ENCODE data around the gene SCNN1A. TPM values are rescaled to one million over a fixed set of nuclear protein-coding genes. Genes with fewer than 3 reads are reported as not detected.
"Not testable (repeated sequence)": the region's sequence is repeated elsewhere in the genome, so short reads cannot be mapped to it uniquely, and the experiment has no call there.

SCNN1A gene
- total and polyA plus RNA-seq, 2 donors (not counting 1 experiment from before 2014, with no cell fraction given), result under 0.01 to 0.05 TPM

DNA sequence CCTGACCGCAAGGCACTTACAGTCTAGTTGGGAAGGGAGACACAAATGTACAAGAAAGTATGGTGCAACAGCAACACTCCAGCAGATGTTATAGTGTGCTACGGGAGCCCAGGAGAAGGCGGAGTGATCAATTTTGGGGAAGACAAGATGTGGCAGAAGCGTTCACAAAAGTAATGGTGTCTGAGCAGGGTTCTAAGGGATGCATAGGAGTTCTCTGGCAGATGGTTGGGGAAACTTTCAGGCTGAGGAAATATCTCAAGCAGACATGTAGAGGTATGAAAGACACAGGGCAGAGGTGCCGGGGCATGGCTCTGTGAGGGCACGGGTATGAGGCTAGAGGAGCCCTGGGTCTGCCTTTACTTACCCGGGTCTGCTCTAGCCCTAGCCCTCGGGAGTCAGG is 28.4 kb downstream of the SCNN1A start:
- H3K4me2 ChIP-seq (ENCODE audit: extremely low read depth, insufficient read depth, low read length), result no peak overlapping the region
- DNase-seq (ENCODE audit: low read depth in 2 of 2), result no peak
- H3K27me3 ChIP-seq (ENCODE audit: control insufficient read depth, insufficient read depth, low read length), result no peaks in the 10 kb centered on the region
- H3K9me3 ChIP-seq (ENCODE audit: control insufficient read depth, insufficient read depth, low read depth, low read length), result no peaks in the 10 kb centered on the region
- TF ChIP-seq EZH2 (IDR thresholded peaks at IDR 0.05; ENCODE audit: low read length, missing control alignments), result no peak
- TF ChIP-seq, protein P1, sequence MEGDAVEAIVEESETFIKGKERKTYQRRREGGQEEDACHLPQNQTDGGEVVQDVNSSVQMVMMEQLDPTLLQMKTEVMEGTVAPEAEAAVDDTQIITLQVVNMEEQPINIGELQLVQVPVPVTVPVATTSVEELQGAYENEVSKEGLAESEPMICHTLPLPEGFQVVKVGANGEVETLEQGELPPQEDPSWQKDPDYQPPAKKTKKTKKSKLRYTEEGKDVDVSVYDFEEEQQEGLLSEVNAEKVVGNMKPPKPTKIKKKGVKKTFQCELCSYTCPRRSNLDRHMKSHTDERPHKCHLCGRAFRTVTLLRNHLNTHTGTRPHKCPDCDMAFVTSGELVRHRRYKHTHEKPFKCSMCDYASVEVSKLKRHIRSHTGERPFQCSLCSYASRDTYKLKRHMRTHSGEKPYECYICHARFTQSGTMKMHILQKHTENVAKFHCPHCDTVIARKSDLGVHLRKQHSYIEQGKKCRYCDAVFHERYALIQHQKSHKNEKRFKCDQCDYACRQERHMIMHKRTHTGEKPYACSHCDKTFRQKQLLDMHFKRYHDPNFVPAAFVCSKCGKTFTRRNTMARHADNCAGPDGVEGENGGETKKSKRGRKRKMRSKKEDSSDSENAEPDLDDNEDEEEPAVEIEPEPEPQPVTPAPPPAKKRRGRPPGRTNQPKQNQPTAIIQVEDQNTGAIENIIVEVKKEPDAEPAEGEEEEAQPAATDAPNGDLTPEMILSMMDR (conservative IDR thresholded peaks at IDR 0.05 in 1 of 2, IDR thresholded peaks at IDR 0.05 in 1 of 2; ENCODE audit: low read depth in 1 of 2, low read length in 2 of 2), result no peak
- no peaks in the 10 kb centered on the region for H4K20me1 ChIP-seq (ENCODE audit: control insufficient read depth, extremely low read depth, insufficient read depth, low read length)
- H3K79me2 ChIP-seq (ENCODE audit: control insufficient read depth, insufficient read depth, low read length), result peaks cover 1% of the 10 kb centered on the region
- no peak overlapping the region for H2AFZ ChIP-seq (ENCODE audit: low read length)
- H3K36me3 ChIP-seq (ENCODE audit: control insufficient read depth, insufficient read depth, low read length), result no peaks in the 10 kb centered on the region
- H3K9ac ChIP-seq (ENCODE audit: insufficient read depth, low read length), result no peak overlapping the region
- H3K27ac ChIP-seq (ENCODE audit: insufficient read depth, low read length), result no peak overlapping the region
- H3K4me3 ChIP-seq (replicated peaks in 1 of 4; ENCODE audit: control extremely low read depth in 1 of 4, insufficient read depth in 1 of 4, low read depth in 3 of 4, low read length in 4 of 4), result no peak overlapping the region
- H3K4me1 ChIP-seq (ENCODE audit: control insufficient read depth, extremely low read depth, insufficient read depth, low read length), result peaks cover 24% of the 10 kb centered on the region

DNA sequence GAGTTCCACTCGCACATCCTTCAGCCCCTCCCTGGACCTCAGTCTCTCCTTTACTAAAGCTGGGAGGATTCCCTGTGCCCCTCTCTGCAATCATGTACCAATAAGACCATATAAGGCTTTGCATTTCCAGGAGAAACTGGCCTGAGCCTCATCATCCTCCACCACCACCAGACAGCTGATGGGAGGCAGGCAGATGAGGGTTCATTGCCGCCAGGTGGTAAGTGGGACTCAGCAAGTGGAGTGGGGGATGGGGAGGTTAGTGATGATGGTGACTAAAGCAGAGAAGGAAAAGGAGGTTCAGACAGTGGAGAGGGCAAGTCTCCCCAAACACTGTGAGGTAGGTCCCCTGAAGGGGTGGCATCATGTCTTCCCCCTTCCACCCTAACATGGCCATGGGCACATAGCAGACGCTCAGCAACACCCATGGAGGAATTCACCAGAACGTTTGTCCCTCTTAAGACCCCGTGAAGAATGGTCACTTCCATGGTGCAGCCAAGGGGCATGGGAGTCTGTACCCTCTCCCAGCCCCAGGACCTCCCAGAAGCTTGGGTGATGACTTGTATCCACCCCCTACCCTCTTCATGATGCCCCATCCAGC is 29.0 kb downstream of the SCNN1A start:
- TF ChIP-seq, protein P1 (conservative IDR thresholded peaks at IDR 0.05 in 1 of 2, IDR thresholded peaks at IDR 0.05 in 1 of 2; ENCODE audit: low read depth in 1 of 2, low read length in 2 of 2), result no peak
- no peak for TF ChIP-seq EZH2 (IDR thresholded peaks at IDR 0.05; ENCODE audit: low read length, missing control alignments)
- Histone ChIP-seq H3K4me3 (replicated peaks in 1 of 4; ENCODE audit: control extremely low read depth in 1 of 4, insufficient read depth in 1 of 4, low read depth in 3 of 4, low read length in 4 of 4) (no peak overlapping the region), H3K27ac (ENCODE audit: insufficient read depth, low read length) (no peak overlapping the region), H3K9ac (ENCODE audit: insufficient read depth, low read length) (no peak overlapping the region), H3K4me1 (ENCODE audit: control insufficient read depth, extremely low read depth, insufficient read depth, low read length) (peaks cover 24% of the 10 kb centered on the region), H3K27me3 (ENCODE audit: control insufficient read depth, insufficient read depth, low read length) (no peaks in the 10 kb centered on the region), H3K9me3 (ENCODE audit: control insufficient read depth, insufficient read depth, low read depth, low read length) (no peaks in the 10 kb centered on the region), H3K79me2 (ENCODE audit: control insufficient read depth, insufficient read depth, low read length) (peaks cover 7% of the 10 kb centered on the region), H4K20me1 (ENCODE audit: control insufficient read depth, extremely low read depth, insufficient read depth, low read length) (no peaks in the 10 kb centered on the region), H3K4me2 (ENCODE audit: extremely low read depth, insufficient read depth, low read length) (no peak overlapping the region), H3K36me3 (ENCODE audit: control insufficient read depth, insufficient read depth, low read length) (no peaks in the 10 kb centered on the region), H2AFZ (ENCODE audit: low read length) (no peak overlapping the region)
- no peak for DNase-seq (ENCODE audit: low read depth in 2 of 2)

DNA sequence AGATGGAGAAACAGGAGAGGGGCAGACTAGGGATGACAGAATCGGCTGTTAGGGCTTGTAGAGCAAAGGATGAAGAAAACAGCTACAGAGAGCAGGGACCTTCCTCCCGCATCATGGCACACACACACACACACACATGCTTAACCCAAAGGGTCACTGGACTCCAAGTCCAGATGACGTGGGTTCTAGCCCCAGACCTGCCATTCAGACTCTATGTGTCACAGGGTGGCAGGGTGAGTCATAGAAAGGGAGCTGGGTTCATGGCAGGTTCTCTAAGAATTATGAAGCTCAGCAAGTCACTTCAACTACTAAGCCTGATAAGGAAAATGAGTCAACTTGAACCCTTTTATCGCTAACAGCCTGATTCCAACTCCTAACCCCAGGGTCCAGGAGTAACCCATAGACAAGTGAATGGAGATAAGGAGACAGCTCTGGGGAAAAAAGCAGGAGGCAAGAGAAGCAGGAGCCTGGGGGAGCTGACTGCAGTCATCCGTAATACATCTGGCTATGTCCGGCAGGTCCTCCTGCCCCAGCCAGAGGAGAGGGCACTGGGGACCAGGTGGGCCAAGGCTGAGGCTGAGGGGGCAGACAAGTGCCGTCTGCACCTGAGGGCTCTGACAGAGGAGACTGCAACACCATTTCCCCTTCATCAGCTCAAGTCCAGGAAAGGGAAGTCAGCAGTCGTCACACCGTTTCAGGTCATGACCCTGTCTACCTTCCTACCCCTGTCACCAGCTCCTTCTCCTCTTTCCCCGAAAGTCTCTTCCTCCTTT is 29.9 kb downstream of the SCNN1A start:
- H3K4me3 ChIP-seq (replicated peaks in 1 of 4; ENCODE audit: control extremely low read depth in 1 of 4, insufficient read depth in 1 of 4, low read depth in 3 of 4, low read length in 4 of 4), result no peak overlapping the region
- peak; percentile 98 to 99 for DNase-seq (ENCODE audit: low read depth in 2 of 2)
- H2AFZ ChIP-seq (ENCODE audit: low read length), result no peak overlapping the region
- H3K79me2 ChIP-seq (ENCODE audit: control insufficient read depth, insufficient read depth, low read length), result peaks cover 15% of the 10 kb centered on the region
- peaks cover 24% of the 10 kb centered on the region for H3K4me1 ChIP-seq (ENCODE audit: control insufficient read depth, extremely low read depth, insufficient read depth, low read length)
- H3K36me3 ChIP-seq (ENCODE audit: control insufficient read depth, insufficient read depth, low read length), result no peaks in the 10 kb centered on the region
- no peak overlapping the region for H3K4me2 ChIP-seq (ENCODE audit: extremely low read depth, insufficient read depth, low read length)
- no peaks in the 10 kb centered on the region for H4K20me1 ChIP-seq (ENCODE audit: control insufficient read depth, extremely low read depth, insufficient read depth, low read length)
- no peaks in the 10 kb centered on the region for H3K27me3 ChIP-seq (ENCODE audit: control insufficient read depth, insufficient read depth, low read length)
- H3K9me3 ChIP-seq (ENCODE audit: control insufficient read depth, insufficient read depth, low read depth, low read length), result no peaks in the 10 kb centered on the region
- peak overlapping the region; percentile 30 for H3K27ac ChIP-seq (ENCODE audit: insufficient read depth, low read length)
- no peak for TF ChIP-seq EZH2 (IDR thresholded peaks at IDR 0.05; ENCODE audit: low read length, missing control alignments)
- no peak overlapping the region for H3K9ac ChIP-seq (ENCODE audit: insufficient read depth, low read length)

DNA sequence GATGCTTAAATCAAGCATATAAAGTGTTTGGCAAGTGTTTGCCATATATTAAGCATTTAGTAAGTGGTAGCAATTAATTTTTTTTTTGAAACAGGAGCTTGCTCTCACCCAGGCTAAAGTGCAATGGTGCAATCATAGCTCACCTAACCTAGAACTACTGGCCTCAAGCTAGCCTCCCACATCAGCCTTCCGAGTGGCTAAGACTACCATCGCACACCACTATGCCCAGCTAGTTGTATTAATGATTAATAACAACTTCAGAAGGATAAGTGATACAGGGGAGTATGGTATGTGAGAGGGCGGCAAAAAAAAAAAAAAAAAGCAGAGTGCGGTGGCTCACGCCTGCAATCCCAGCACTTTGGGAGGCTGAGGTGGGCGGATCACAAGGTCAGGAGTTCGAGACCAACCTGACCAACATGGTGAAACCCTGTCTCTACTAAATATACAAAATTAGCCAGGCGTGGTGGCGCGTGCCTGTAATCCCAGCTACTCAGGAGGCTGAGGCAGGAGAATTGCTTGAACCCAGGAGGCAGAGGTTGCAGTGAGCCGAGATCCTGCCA is 31.2 kb downstream of the SCNN1A start:
- DNase-seq (ENCODE audit: low read depth in 2 of 2); H3K27ac ChIP-seq (ENCODE audit: insufficient read depth, low read length); H3K4me2 ChIP-seq (ENCODE audit: extremely low read depth, insufficient read depth, low read length); H3K4me3 ChIP-seq (replicated peaks in 1 of 4; ENCODE audit: control extremely low read depth in 1 of 4, insufficient read depth in 1 of 4, low read depth in 3 of 4, low read length in 4 of 4); H3K9me3 ChIP-seq (ENCODE audit: control insufficient read depth, insufficient read depth, low read depth, low read length); H2AFZ ChIP-seq (ENCODE audit: low read length); H3K27me3 ChIP-seq (ENCODE audit: control insufficient read depth, insufficient read depth, low read length); H4K20me1 ChIP-seq (ENCODE audit: control insufficient read depth, extremely low read depth, insufficient read depth, low read length); H3K36me3 ChIP-seq (ENCODE audit: control insufficient read depth, insufficient read depth, low read length); H3K9ac ChIP-seq (ENCODE audit: insufficient read depth, low read length): not testable (repeated sequence)
- Histone ChIP-seq H3K79me2 (ENCODE audit: control insufficient read depth, insufficient read depth, low read length) (peaks cover 28% of the 10 kb centered on the region), H3K4me1 (ENCODE audit: control insufficient read depth, extremely low read depth, insufficient read depth, low read length) (peaks cover 27% of the 10 kb centered on the region)
